Measurements from ENCODE around the gene SLC7A9. TPM values are rescaled to one million over a fixed set of nuclear protein-coding genes. Genes with fewer than 3 reads are reported as not detected.

Gene SLC7A9
- total and polyA plus RNA-seq, 10 of the 15 experiments (the other 5 are each of a cell fraction or from before 2014, with no cell fraction given), result 0.13 to 0.17 TPM; not detected in 8

GRCh38 chr19:32817569-32818476 is 51.7 kb downstream of the SLC7A9 start (continued):
- no peak for TF ChIP-seq CEBPZ (IDR thresholded peaks at IDR 0.05; ENCODE audit: low read depth, low read length)

- ChIA-PET SMC1A (ENCODE audit: uncharacterized antibody, unreplicated experiment) (no interaction called here), POLR2A (interaction anchor here (1.1 kb wide), 1 partner anchor 39 kb away, joined by 3 read pairs; no protein-coding TSS in a partner anchor), RAD21 (ENCODE audit: unreplicated experiment) (no interaction called here), CTCF (no interaction called here)
- no peak overlapping the region for H3K27ac ChIP-seq (ENCODE audit: control insufficient read depth, insufficient read depth)
- H3K4me1 ChIP-seq (ENCODE audit: control insufficient read depth, insufficient read depth, low read length), result peaks cover 6% of the 10 kb centered on the region; the same call in 1 of the 2 replicates
- 55% methylated on average over 7 of the region's 7 CpGs for WGBS (ENCODE audit: insufficient coverage, insufficient replicate concordance, low lambda C conversion rate, missing lambda C conversion rate)
- no peak overlapping the region for H3K4me3 ChIP-seq
- no peak for FAIRE-seq
- H3K36me3 ChIP-seq (ENCODE audit: control insufficient read depth in 2 of 2, insufficient read depth in 2 of 2, low read length in 1 of 2), result no peaks in the 10 kb centered on the region
- no peaks in the 10 kb centered on the region for H3K9me3 ChIP-seq (replicated peaks; ENCODE audit: control insufficient read depth, insufficient read depth, low read length)
- no peak for DNase-seq (ENCODE audit: low read depth, low spot score)
- H3K9ac ChIP-seq (ENCODE audit: control insufficient read depth, insufficient read depth, low read length), result no peak overlapping the region
- H2AFZ ChIP-seq (ENCODE audit: control insufficient read depth, low read depth, low read length), result no peak overlapping the region
- H3K79me2 ChIP-seq (ENCODE audit: control insufficient read depth, insufficient read depth, low read length), result no peaks in the 10 kb centered on the region
- BruUV-seq (replicated peaks), result no TSS peak
- no peak overlapping the region for H3K4me2 ChIP-seq (ENCODE audit: control insufficient read depth, insufficient read depth)
- intact Hi-C loops (cut with micrococcal nuclease; ENCODE audit: unreplicated experiment), result no loop called here
- no peak for ATAC-seq
- H3K27me3 ChIP-seq (replicated peaks in 1 of 2; ENCODE audit: control insufficient read depth in 2 of 2, insufficient read depth in 2 of 2, low read length in 1 of 2), result peaks cover 0 to 3% of the 10 kb centered on the region in 2 experiments; a peak in 1 of 4 replicates
- in situ Hi-C loops (cut with MboI), result no loop called here
- no peaks in the 10 kb centered on the region for H4K20me1 ChIP-seq (ENCODE audit: control insufficient read depth, insufficient read depth)
- TF ChIP-seq ATF7 (IDR thresholded peaks at IDR 0.05; ENCODE audit: low read depth) (no peak), SUPT20H (IDR thresholded peaks at IDR 0.05; ENCODE audit: borderline replicate concordance, control insufficient read depth, low read depth, low read length) (no peak), NFYA (IDR thresholded peaks at IDR 0.05; ENCODE audit: borderline replicate concordance, low read depth, low read length) (no peak), SPI1 (IDR thresholded peaks at IDR 0.05; ENCODE audit: borderline replicate concordance, insufficient read depth, low read depth, low read length) (no peak), ZBTB11 (CRISPR knock-in tag; IDR thresholded peaks at IDR 0.05) (no peak), TCF3 (IDR thresholded peaks at IDR 0.05; ENCODE audit: borderline replicate concordance, insufficient read depth, low read depth, low read length) (no peak), RAD21 (IDR thresholded peaks at IDR 0.05; ENCODE audit: insufficient read depth, low read depth, low read length) (no peak), NKRF (conservative IDR thresholded peaks at IDR 0.05) (no peak), SMC3 (IDR thresholded peaks at IDR 0.05; ENCODE audit: borderline replicate concordance, low read length) (no peak)
Observed at GRCh38 chr19:32816555-32817099, 52.9 kb downstream of the SLC7A9 start.
